PFSK-1 (cell line): ENCODE results near the gene EMSY.

Experiments used
- POLR2AphosphoS5 ChIP-seq: IDR thresholded peaks from 2 replicates; pipeline ENCODE4 v1.6.1; 2012; ENCODE audit warnings: low read depth, mild to moderate bottlenecking, control low read depth, low read length, moderate library complexity
- TAF1 ChIP-seq: IDR thresholded peaks from 2 replicates; pipeline ENCODE4 v1.6.1; 2012; ENCODE audit warnings: low read length, control low read depth, borderline replicate concordance; ENCODE audit not compliant: insufficient read depth
- TF ChIP-seq, protein P1 (sequence below), 2 experiments: IDR thresholded peaks; 2 replicates each; pipeline versions ENCODE4 v1.6.1 to v1.8.0; 2011 to 2012; ENCODE audit warnings: low read depth in 2 of 2, low read length in 2 of 2, control low read depth in 1 of 2, inconsistent platforms in 1 of 2, mild to moderate bottlenecking in 1 of 2, moderate library complexity in 1 of 2; ENCODE audit not compliant: insufficient read depth in 1 of 2

DNA sequence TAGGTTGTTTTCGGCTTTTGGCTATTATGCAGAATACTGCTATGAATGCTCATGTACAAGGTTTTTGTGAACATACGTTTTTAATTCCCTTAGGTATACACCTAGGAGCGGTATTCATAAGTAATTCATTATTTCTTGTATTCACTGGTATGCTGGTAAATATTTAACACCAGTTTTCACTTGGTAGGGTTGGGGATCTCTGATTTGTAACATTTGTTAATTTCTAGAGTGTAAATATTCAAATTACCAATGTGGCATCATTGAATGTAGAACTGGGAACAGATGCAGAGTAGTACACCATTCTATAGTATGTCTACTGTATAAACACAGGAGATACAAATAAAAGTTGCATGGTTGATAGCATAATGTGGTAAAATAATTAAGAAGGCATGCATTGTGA is 47.4 kb upstream of the EMSY start:
- TF ChIP-seq TAF1 (no peak), POLR2AphosphoS5 (no peak)
- TF ChIP-seq, protein P1, sequence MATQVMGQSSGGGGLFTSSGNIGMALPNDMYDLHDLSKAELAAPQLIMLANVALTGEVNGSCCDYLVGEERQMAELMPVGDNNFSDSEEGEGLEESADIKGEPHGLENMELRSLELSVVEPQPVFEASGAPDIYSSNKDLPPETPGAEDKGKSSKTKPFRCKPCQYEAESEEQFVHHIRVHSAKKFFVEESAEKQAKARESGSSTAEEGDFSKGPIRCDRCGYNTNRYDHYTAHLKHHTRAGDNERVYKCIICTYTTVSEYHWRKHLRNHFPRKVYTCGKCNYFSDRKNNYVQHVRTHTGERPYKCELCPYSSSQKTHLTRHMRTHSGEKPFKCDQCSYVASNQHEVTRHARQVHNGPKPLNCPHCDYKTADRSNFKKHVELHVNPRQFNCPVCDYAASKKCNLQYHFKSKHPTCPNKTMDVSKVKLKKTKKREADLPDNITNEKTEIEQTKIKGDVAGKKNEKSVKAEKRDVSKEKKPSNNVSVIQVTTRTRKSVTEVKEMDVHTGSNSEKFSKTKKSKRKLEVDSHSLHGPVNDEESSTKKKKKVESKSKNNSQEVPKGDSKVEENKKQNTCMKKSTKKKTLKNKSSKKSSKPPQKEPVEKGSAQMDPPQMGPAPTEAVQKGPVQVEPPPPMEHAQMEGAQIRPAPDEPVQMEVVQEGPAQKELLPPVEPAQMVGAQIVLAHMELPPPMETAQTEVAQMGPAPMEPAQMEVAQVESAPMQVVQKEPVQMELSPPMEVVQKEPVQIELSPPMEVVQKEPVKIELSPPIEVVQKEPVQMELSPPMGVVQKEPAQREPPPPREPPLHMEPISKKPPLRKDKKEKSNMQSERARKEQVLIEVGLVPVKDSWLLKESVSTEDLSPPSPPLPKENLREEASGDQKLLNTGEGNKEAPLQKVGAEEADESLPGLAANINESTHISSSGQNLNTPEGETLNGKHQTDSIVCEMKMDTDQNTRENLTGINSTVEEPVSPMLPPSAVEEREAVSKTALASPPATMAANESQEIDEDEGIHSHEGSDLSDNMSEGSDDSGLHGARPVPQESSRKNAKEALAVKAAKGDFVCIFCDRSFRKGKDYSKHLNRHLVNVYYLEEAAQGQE (IDR thresholded peaks at IDR 0.05; ENCODE audit: insufficient read depth in 1 of 2, low read depth in 2 of 2, low read length in 2 of 2), result no peak
